K562 (cell line): ENCODE data around the gene OCA2. TPM values are rescaled to one million over a fixed set of nuclear protein-coding genes. Genes with fewer than 3 reads are reported as not detected.

Experiments
- CREM ChIP-seq: IDR thresholded peaks from 2 replicates; pipeline ENCODE4 v1.6.1; 2014; ENCODE audit warnings: antibody characterized with exemption, low read depth
- E2F6 ChIP-seq, 2 experiments: IDR thresholded peaks; 2 replicates each; pipeline ENCODE4 v1.6.1; 2011; ENCODE audit warnings: borderline replicate concordance in 1 of 2, control low read depth in 1 of 2, low read depth in 1 of 2, low read length in 1 of 2, mild to moderate bottlenecking in 1 of 2, mixed read lengths in 1 of 2, moderate library complexity in 1 of 2; ENCODE audit not compliant: insufficient read depth in 1 of 2, insufficient read length in 1 of 2, poor library complexity in 1 of 2, severe bottlenecking in 1 of 2; ENCODE audit errors: extremely low read depth in 1 of 2
- FOXA1 ChIP-seq: fragments of 450-650 bp; IDR thresholded peaks from 2 replicates; pipeline ENCODE4 v1.6.1; 2016; ENCODE audit warnings: mild to moderate bottlenecking, borderline replicate concordance
- HOXB6 ChIP-seq: fragments of 250-450 bp; sonication (Bioruptor Pico); IDR thresholded peaks from 2 replicates; pipeline ENCODE4 v1.5.1; 2022; ENCODE audit warnings: mild to moderate bottlenecking, borderline replicate concordance
- KLF6 ChIP-seq: fragments of 250-450 bp; sonication (Bioruptor Pico); IDR thresholded peaks from 2 replicates; pipeline ENCODE4 v1.4.0; 2020; ENCODE audit warnings: mild to moderate bottlenecking, moderate library complexity, borderline replicate concordance
- MBD2 ChIP-seq: sonication (generic); IDR thresholded peaks from 2 replicates; pipeline ENCODE4 v1.6.1; 2016; ENCODE audit warnings: low read depth, borderline replicate concordance
- RCOR1 ChIP-seq, 2 experiments: IDR thresholded peaks; 2 replicates each; pipeline ENCODE4 v1.6.1; 2012; ENCODE audit warnings: low read depth in 2 of 2, low read length in 2 of 2, borderline replicate concordance in 1 of 2, improper control_type of control experiment in 1 of 2
- SFPQ ChIP-seq: fragments of 200-400 bp; formaldehyde crosslinking; IDR thresholded peaks from 2 replicates; pipeline ENCODE4 v1.6.1; 2017; ENCODE audit warnings: mild to moderate bottlenecking, low read depth, low read length, moderate library complexity
- TBP ChIP-seq: optimal IDR thresholded peaks from 2 replicates; pipeline ENCODE3; 2011; ENCODE audit warnings: low read depth, low read length, improper control_type of control experiment
- TRIM24 ChIP-seq, 2 experiments: fragments of 450-650 bp; IDR thresholded peaks; 2 replicates each; pipeline ENCODE4 v1.6.1; 2016
- USF1 ChIP-seq: sonication (generic); formaldehyde crosslinking; IDR thresholded peaks from 2 replicates; pipeline ENCODE4 v1.9.0; 2022; ENCODE audit warnings: mild to moderate bottlenecking, missing genetic modification reagents
- ZNF644 ChIP-seq: fragments of 200-800 bp; sonication (Bioruptor generic); IDR thresholded peaks from 2 replicates; pipeline ENCODE4 v1.6.1; 2016; ENCODE audit warnings: low read depth, missing genetic modification characterization, missing compliant biosample characterization
- ZNF780A ChIP-seq: fragments of 250-450 bp; sonication (Bioruptor Pico); IDR thresholded peaks from 2 replicates; pipeline ENCODE4 v1.5.0; 2021; ENCODE audit warnings: mild to moderate bottlenecking
- polyA plus RNA-seq, 8 experiments: library from polyadenylated mRNA; depleted of rRNA in 4 of 8; stranded (reverse) in 5 of 8; unstranded in 3 of 8; fragments of >200 nt; fragmentation: Nextera tagmentation in 2 of 8; fragmentation: Illumina TruSeq in 1 of 8; extraction: Ambion mirVana in 2 of 8; extraction: Trizol in 1 of 8; gene quantifications; 2 replicates each; pipeline versions ENCODE4 v1.2.1 to v1.2.3, GENCODE V29; 2011 to 2014; ENCODE audit warnings: inconsistent platforms in 1 of 8, missing spikeins in 1 of 8
- total RNA-seq, 7 experiments: library from RNA; depleted of rRNA in 6 of 7; stranded (reverse); fragments of >200 nt in 6 of 7; fragmentation: Illumina TruSeq in 2 of 7; extraction: Trizol in 2 of 7; gene quantifications; 2 replicates each; pipeline versions ENCODE4 v1.2.1 to v1.2.3, GENCODE V29; 2011 to 2021; ENCODE audit warnings: low replicate concordance in 1 of 7
- TF ChIP-seq, protein P1 (sequence below): fragments of 450-650 bp; IDR thresholded peaks from 2 replicates; pipeline ENCODE4 v1.6.1; 2018; ENCODE audit warnings: mild to moderate bottlenecking, low read depth; ENCODE audit not compliant: partially characterized antibody
- TF ChIP-seq, protein P2 (sequence below): sonication (generic); formaldehyde crosslinking; IDR thresholded peaks from 2 replicates; pipeline ENCODE4 v1.8.1; 2023; ENCODE audit warnings: mild to moderate bottlenecking, missing genetic modification reagents
- TF ChIP-seq, protein P3 (sequence below): sonication (generic); formaldehyde crosslinking; IDR thresholded peaks from 2 replicates; pipeline ENCODE4 v1.8.1; 2023; ENCODE audit warnings: mild to moderate bottlenecking, missing genetic modification reagents

The OCA2 gene
- total and polyA plus RNA-seq, 9 of the 15 experiments (the other 6 are each of a cell fraction or from before 2014, with no cell fraction given) = 0.07 to 0.59 (median 0.17) TPM; not detected in 1

- TF ChIP-seq RCOR1 (IDR thresholded peaks at IDR 0.05; ENCODE audit: borderline replicate concordance in 1 of 2, low read depth in 2 of 2, low read length in 2 of 2) (no peak), E2F6 (IDR thresholded peaks at IDR 0.05; ENCODE audit: borderline replicate concordance in 1 of 2, extremely low read depth in 1 of 2, insufficient read depth in 1 of 2, insufficient read length in 1 of 2, low read depth in 1 of 2, low read length in 1 of 2, poor library complexity in 1 of 2, severe bottlenecking in 1 of 2) (peak; percentile 87 to 88), CREM (0 out of 2 replicates have a peak, but pooled peaks have one; percentile 32), USF1 (peak; percentile 46), TRIM24 (IDR thresholded peaks at IDR 0.05) (no peak), ZNF780A (CRISPR knock-in tag) (no peak), MBD2 (no peak), FOXA1 (no peak), SFPQ (no peak), ZNF644 (tag) (no peak), TBP (peak; percentile 17), HOXB6 (no peak), KLF6 (CRISPR knock-in tag) (no peak)
- TF ChIP-seq, protein P1, sequence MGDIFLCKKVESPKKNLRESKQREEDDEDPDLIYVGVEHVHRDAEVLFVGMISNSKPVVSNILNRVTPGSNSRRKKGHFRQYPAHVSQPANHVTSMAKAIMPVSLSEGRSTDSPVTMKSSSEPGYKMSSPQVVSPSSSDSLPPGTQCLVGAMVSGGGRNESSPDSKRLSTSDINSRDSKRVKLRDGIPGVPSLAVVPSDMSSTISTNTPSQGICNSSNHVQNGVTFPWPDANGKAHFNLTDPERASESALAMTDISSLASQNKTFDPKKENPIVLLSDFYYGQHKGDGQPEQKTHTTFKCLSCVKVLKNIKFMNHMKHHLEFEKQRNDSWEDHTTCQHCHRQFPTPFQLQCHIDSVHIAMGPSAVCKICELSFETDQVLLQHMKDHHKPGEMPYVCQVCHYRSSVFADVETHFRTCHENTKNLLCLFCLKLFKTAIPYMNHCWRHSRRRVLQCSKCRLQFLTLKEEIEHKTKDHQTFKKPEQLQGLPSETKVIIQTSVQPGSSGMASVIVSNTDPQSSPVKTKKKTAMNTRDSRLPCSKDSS = no peak
- TF ChIP-seq, protein P2, sequence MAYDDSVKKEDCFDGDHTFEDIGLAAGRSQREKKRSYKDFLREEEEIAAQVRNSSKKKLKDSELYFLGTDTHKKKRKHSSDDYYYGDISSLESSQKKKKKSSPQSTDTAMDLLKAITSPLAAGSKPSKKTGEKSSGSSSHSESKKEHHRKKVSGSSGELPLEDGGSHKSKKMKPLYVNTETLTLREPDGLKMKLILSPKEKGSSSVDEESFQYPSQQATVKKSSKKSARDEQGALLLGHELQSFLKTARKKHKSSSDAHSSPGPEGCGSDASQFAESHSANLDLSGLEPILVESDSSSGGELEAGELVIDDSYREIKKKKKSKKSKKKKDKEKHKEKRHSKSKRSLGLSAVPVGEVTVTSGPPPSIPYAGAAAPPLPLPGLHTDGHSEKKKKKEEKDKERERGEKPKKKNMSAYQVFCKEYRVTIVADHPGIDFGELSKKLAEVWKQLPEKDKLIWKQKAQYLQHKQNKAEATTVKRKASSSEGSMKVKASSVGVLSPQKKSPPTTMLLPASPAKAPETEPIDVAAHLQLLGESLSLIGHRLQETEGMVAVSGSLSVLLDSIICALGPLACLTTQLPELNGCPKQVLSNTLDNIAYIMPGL (CRISPR knock-in tag) = 0 out of 2 replicates have a peak, but pooled peaks have one; percentile 44
- TF ChIP-seq, protein P3, sequence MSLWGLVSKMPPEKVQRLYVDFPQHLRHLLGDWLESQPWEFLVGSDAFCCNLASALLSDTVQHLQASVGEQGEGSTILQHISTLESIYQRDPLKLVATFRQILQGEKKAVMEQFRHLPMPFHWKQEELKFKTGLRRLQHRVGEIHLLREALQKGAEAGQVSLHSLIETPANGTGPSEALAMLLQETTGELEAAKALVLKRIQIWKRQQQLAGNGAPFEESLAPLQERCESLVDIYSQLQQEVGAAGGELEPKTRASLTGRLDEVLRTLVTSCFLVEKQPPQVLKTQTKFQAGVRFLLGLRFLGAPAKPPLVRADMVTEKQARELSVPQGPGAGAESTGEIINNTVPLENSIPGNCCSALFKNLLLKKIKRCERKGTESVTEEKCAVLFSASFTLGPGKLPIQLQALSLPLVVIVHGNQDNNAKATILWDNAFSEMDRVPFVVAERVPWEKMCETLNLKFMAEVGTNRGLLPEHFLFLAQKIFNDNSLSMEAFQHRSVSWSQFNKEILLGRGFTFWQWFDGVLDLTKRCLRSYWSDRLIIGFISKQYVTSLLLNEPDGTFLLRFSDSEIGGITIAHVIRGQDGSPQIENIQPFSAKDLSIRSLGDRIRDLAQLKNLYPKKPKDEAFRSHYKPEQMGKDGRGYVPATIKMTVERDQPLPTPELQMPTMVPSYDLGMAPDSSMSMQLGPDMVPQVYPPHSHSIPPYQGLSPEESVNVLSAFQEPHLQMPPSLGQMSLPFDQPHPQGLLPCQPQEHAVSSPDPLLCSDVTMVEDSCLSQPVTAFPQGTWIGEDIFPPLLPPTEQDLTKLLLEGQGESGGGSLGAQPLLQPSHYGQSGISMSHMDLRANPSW (CRISPR knock-in tag) = no peak
These were observed at the start of gene OCA2 (continued) for GRCh38 chr15:28098766-28099554.
